Stimulated activated CD4-positive, alpha-beta T cell treated with anti-CD3 and anti-CD28 coated beads, Interleukin-1b, Interleukin-23, amount 100 ng/mL, for 48 hours (primary cell): ENCODE data around the gene CDH22.

Experiments used
- DNase-seq: peaks from one replicate; pipeline ENCODE4 v3.0.0-alpha.2; 2020

CDH22 gene

GRCh38 chr20:46316984-46317684 is 8.8 kb upstream of the CDH22 start:
- no peak for DNase-seq

- DNase-seq: no peak
These were observed 7.0 kb upstream of the CDH22 start for GRCh38 chr20:46315311-46315710.

- no peak for DNase-seq
These were observed 4.9 kb upstream of the CDH22 start for GRCh38 chr20:46312945-46313861.

- DNase-seq: no peak
These were observed 4.0 kb upstream of the CDH22 start for GRCh38 chr20:46312075-46312944.

- DNase-seq: no peak
These were observed 3.4 kb upstream of the CDH22 start for GRCh38 chr20:46311719-46312074.

- DNase-seq: no peak
These were observed 2.8 kb upstream of the CDH22 start for GRCh38 chr20:46311039-46311650.

GRCh38 chr20:46309945-46310344 is 1.6 kb upstream of the CDH22 start:
- DNase-seq: no peak

GRCh38 chr20:46307999-46308257 is 370 bp downstream of the CDH22 start:
- no peak for DNase-seq

- DNase-seq: peak; percentile 74
These were observed 929 bp downstream of the CDH22 start for GRCh38 chr20:46307139-46307998.

GRCh38 chr20:46306743-46307138 is 1.6 kb downstream of the CDH22 start:
- no peak for DNase-seq

GRCh38 chr20:46305973-46306360 is 2.3 kb downstream of the CDH22 start:
- DNase-seq: no peak

- no peak for DNase-seq
These were observed 2.8 kb downstream of the CDH22 start for GRCh38 chr20:46305331-46305972.

GRCh38 chr20:46304852-46305251 is 3.4 kb downstream of the CDH22 start:
- no peak for DNase-seq

- no peak for DNase-seq
These were observed 3.9 kb downstream of the CDH22 start for GRCh38 chr20:46304361-46304760.

- DNase-seq: no peak
These were observed 4.9 kb downstream of the CDH22 start for GRCh38 chr20:46303176-46303956.

- DNase-seq: no peak
These were observed 6.2 kb downstream of the CDH22 start for GRCh38 chr20:46302106-46302505.

- no peak for DNase-seq
These were observed 8.0 kb downstream of the CDH22 start for GRCh38 chr20:46300281-46300680.

GRCh38 chr20:46299078-46299477 is 9.2 kb downstream of the CDH22 start:
- DNase-seq: no peak

- no peak for DNase-seq
These were observed 9.9 kb downstream of the CDH22 start for GRCh38 chr20:46298374-46298773.

GRCh38 chr20:46296526-46297250 is 11.6 kb downstream of the CDH22 start:
- no peak for DNase-seq
